Type B pancreatic cell (in vitro differentiated cells): ENCODE data around the gene NOCT. TPM values are rescaled to one million over a fixed set of nuclear protein-coding genes. Genes with fewer than 3 reads are reported as not detected.

Experiments used
- DNase-seq: peaks from one replicate; pipeline ENCODE4 v3.0.0; 2021; ENCODE audit warnings: mixed read lengths; ENCODE audit not compliant: unreplicated experiment; ENCODE audit errors: extremely low spot score
- H3K27ac Mint-ChIP-seq: 2 replicates; pipeline ENCODE4 v1.8.0; 2021; ENCODE audit warnings: mild to moderate bottlenecking, mixed read lengths
- H3K27me3 Mint-ChIP-seq: 2 replicates; pipeline ENCODE4 v1.8.0; 2021; ENCODE audit warnings: mixed read lengths
- H3K36me3 Mint-ChIP-seq: 2 replicates; pipeline ENCODE4 v1.8.0; 2021; ENCODE audit warnings: mixed read lengths
- H3K4me1 Mint-ChIP-seq: one replicate; pipeline ENCODE4 v1.8.0; 2021; ENCODE audit warnings: mixed read lengths; ENCODE audit not compliant: unreplicated experiment
- H3K4me3 Mint-ChIP-seq: 2 replicates; pipeline ENCODE4 v1.8.0; 2021; ENCODE audit warnings: mild to moderate bottlenecking, mixed read lengths
- H3K9me3 Mint-ChIP-seq: 2 replicates; pipeline ENCODE4 v1.8.0; 2021; ENCODE audit warnings: mixed read lengths
- total RNA-seq: library from RNA; stranded (reverse); gene quantifications from 2 replicates; pipeline ENCODE4 v1.2.1, GENCODE V29; 2021; ENCODE audit warnings: low replicate concordance
- TF ChIP-seq, protein P1 (sequence below): fragments of 200-600 bp; sonication (generic); conservative IDR thresholded peaks from 2 replicates; pipeline ENCODE4 v1.5.0; 2021; ENCODE audit warnings: antibody characterized with exemption, mild to moderate bottlenecking

NOCT gene
- total RNA-seq, 1 donor from 2014 or later: 9.2 TPM

DNA sequence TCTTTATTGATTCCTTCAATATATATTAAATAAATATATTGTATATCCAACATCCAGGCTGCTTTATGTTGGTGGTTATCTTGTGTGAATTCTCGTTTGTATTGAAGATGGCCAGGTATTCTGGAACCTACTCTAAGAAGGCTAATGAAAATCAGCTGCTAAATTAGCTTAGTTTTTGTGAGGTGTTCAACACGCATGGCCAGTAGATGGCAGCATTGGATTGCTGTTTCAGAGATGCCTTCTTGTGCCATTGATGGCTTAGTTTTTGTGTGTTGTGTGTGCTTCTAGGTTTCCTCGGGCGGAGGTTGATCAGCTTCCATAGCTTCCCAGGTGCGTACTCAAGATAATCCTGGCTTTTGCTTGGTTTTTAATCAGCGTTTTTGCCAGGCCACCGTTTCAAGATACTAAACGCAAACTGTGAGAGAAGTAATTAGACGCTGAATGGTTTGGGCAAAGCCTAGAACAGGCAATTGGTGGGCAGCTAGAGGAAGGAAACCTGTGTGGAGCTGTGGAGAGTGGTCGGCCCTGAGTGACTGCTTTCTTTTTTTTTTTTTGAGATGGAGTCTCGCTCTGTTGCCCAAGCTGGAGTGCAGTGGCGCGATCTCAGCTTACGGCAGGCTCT lies 15.1 kb downstream of the NOCT start:
- Mint-ChIP-seq H3K9me3 (no peaks in the 10 kb centered on the region), H3K4me1 (peaks cover 20% of the 10 kb centered on the region), H3K27ac (peak overlapping the region; percentile 37), H3K27me3 (no peaks in the 10 kb centered on the region), H3K36me3 (peaks cover 4% of the 10 kb centered on the region), H3K4me3 (no peak overlapping the region)
- TF ChIP-seq, protein P1, sequence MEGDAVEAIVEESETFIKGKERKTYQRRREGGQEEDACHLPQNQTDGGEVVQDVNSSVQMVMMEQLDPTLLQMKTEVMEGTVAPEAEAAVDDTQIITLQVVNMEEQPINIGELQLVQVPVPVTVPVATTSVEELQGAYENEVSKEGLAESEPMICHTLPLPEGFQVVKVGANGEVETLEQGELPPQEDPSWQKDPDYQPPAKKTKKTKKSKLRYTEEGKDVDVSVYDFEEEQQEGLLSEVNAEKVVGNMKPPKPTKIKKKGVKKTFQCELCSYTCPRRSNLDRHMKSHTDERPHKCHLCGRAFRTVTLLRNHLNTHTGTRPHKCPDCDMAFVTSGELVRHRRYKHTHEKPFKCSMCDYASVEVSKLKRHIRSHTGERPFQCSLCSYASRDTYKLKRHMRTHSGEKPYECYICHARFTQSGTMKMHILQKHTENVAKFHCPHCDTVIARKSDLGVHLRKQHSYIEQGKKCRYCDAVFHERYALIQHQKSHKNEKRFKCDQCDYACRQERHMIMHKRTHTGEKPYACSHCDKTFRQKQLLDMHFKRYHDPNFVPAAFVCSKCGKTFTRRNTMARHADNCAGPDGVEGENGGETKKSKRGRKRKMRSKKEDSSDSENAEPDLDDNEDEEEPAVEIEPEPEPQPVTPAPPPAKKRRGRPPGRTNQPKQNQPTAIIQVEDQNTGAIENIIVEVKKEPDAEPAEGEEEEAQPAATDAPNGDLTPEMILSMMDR: peak; percentile 90
- DNase-seq: no peak

DNA sequence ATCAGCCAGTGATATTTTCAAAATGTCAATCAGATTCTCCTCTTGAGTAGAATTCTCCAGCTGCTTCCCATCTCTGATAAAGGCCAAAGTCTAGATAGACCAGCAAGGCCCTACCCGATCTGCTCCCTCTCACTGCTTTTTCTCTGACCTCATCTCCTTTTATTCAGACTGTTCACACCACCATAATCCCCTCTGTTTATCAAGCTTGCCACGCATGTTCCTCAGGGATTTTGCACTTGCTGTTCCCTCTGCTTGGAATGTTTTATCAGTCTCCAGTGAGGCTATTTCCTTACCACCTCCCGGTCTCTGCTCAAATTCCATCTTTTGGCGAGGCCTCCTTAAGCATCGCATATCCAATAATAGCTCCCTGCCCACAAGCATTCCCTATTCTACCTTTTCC lies 20.1 kb downstream of the NOCT start:
- no peak for DNase-seq
- TF ChIP-seq, protein P1: no peak
- Mint-ChIP-seq H3K4me3 (no peak overlapping the region), H3K27ac (no peak overlapping the region), H3K4me1 (peaks cover 11% of the 10 kb centered on the region), H3K36me3 (peaks cover 18% of the 10 kb centered on the region), H3K27me3 (no peaks in the 10 kb centered on the region), H3K9me3 (no peaks in the 10 kb centered on the region)

DNA sequence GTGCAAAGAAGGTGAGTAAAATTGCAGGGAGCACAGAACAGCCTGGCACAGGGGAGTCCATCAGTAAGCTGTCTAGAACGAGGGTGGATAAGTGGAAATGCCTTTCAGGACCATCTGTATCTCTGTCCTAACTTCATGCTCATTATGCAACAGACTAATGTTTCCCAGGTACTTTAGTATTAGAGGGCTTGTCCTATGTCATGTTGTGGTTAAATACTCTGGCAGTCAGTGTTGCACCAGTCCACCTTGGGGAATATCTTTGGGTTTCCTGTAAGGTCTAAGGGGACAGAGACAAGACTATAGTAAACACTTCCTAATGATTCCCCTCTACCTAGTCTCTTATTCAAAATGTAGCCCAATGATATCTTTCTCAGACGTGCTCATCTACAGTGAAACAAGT lies 21.3 kb downstream of the NOCT start:
- H3K9me3 Mint-ChIP-seq: no peaks in the 10 kb centered on the region
- peaks cover 22% of the 10 kb centered on the region for H3K36me3 Mint-ChIP-seq
- DNase-seq: no peak
- H3K27ac Mint-ChIP-seq: no peak overlapping the region
- TF ChIP-seq, protein P1: no peak
- H3K4me1 Mint-ChIP-seq: peaks cover 8% of the 10 kb centered on the region
- no peak overlapping the region for H3K4me3 Mint-ChIP-seq
- no peaks in the 10 kb centered on the region for H3K27me3 Mint-ChIP-seq

DNA sequence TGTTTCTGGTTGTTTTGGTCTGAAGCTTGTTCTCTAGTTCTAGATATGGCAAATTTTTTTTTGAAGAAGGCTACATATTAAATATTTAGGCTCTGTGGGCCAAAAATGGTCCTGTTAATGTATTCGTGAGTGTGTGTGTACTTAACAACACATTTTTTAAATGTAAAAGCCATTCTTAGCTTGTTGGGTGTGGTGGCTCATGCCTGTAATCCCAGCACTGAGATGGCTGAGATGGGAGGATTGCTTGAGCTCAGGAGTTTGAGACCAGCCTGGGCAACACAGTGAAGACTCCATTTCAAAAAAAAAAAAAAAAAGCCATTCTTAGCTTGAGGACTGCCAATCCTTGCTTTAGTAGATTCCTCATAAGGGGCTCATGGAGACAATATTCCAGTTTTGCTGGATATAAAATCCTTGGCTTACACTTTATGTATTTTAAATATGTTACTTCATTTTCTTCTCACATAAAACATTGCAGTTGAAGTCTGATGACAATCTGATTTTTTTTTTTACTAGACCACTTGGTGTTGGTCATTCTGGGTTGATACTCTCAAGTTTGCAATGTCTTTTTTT lies 23.4 kb downstream of the NOCT start:
- TF ChIP-seq, protein P1: no peak
- H3K36me3 Mint-ChIP-seq: peaks cover 29% of the 10 kb centered on the region
- DNase-seq: no peak
- no peaks in the 10 kb centered on the region for H3K9me3 Mint-ChIP-seq
- H3K27me3 Mint-ChIP-seq: no peaks in the 10 kb centered on the region
- peaks cover 8% of the 10 kb centered on the region for H3K4me1 Mint-ChIP-seq
- no peak overlapping the region for H3K4me3 Mint-ChIP-seq
- no peak overlapping the region for H3K27ac Mint-ChIP-seq

DNA sequence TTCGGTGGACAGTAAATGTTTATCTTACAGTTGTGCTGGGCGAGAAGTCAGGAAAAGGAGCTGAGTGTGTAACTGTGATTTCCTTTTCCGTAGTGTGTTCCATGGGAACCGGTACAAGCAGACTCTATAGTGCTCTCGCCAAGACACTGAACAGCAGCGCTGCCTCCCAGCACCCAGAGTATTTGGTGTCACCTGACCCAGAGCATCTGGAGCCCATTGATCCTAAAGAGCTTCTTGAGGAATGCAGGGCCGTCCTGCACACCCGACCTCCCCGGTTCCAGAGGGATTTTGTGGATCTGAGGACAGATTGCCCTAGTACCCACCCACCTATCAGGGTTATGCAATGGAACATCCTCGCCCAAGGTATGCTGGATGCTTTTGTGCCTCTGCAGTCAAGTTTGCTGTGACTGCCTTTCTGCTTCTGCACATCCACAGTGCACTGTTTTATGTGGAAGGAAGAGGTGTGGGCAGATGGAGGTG lies 27.4 kb downstream of the NOCT start:
- Mint-ChIP-seq H3K27ac (no peak overlapping the region), H3K27me3 (no peaks in the 10 kb centered on the region), H3K4me3 (no peak overlapping the region), H3K9me3 (no peaks in the 10 kb centered on the region), H3K36me3 (peaks cover 35% of the 10 kb centered on the region), H3K4me1 (no peaks in the 10 kb centered on the region)
- DNase-seq: no peak
- TF ChIP-seq, protein P1: no peak
